Activated B cell treated with CpG ODN at 0.5 μM for 24 hours (primary cell): ENCODE measurements around the gene EXOC7. TPM values are rescaled to one million over a fixed set of nuclear protein-coding genes. Genes with fewer than 3 reads are reported as not detected.
A peak's percentile ranks its signal among the peaks of the same experiment; 100 is the strongest.

Experiments used
- ATAC-seq: fragments of 200-7000 bp; cut with Tn5 transposase; one replicate; pipeline ENCODE4 v1.10.0; 2021; ENCODE audit warnings: low read depth, mild to moderate bottlenecking, moderate library complexity
- CTCF ChIA-PET: fragments of 350-600 bp; sonication (Branson Sonifier 250); formaldehyde crosslinking; loops from one replicate; lab custom pipeline; 2021; ENCODE audit warnings: antibody characterized with exemption; lab: Charles Lee
- POLR2A ChIA-PET: fragments of 350-600 bp; sonication (Branson Sonifier 250); formaldehyde crosslinking; loops from one replicate; lab custom pipeline; 2021; ENCODE audit warnings: antibody characterized with exemption; lab: Charles Lee
- DNase-seq: peaks from one replicate; pipeline ENCODE4 v3.0.0; 2022
- H3K27ac Mint-ChIP-seq: one replicate; pipeline ENCODE4 v1.8.0; 2020; ENCODE audit warnings: mixed read lengths
- H3K27me3 Mint-ChIP-seq: one replicate; pipeline ENCODE4 v1.8.0; 2021; ENCODE audit warnings: mixed read lengths
- H3K36me3 Mint-ChIP-seq: one replicate; pipeline ENCODE4 v1.8.0; 2021; ENCODE audit warnings: low read depth, mixed read lengths
- H3K4me1 Mint-ChIP-seq: one replicate; pipeline ENCODE4 v1.8.0; 2021; ENCODE audit warnings: mixed read lengths
- H3K4me3 Mint-ChIP-seq: one replicate; pipeline ENCODE4 v1.8.0; 2020; ENCODE audit warnings: mild to moderate bottlenecking, mixed read lengths
- H3K9me3 Mint-ChIP-seq: one replicate; pipeline ENCODE4 v1.8.0; 2020; ENCODE audit warnings: mixed read lengths
- CTCF ChIP-seq: fragments of 200-600 bp; IDR thresholded peaks from one replicate; pipeline ENCODE4 v1.8.0; 2022; ENCODE audit warnings: antibody characterized with exemption, mild to moderate bottlenecking
- intact Hi-C: fragments of 100-400 bp; cut with micrococcal nuclease; formaldehyde crosslinking; loops from one replicate; pipeline ENCODE4 v1.15.1; 2024
- total RNA-seq: library from RNA; stranded (reverse); gene quantifications from 2 replicates; pipeline ENCODE4 v1.2.3, GENCODE V29; 2022

EXOC7 gene
- total RNA-seq, 1 donor from 2014 or later = 146 TPM

DNA sequence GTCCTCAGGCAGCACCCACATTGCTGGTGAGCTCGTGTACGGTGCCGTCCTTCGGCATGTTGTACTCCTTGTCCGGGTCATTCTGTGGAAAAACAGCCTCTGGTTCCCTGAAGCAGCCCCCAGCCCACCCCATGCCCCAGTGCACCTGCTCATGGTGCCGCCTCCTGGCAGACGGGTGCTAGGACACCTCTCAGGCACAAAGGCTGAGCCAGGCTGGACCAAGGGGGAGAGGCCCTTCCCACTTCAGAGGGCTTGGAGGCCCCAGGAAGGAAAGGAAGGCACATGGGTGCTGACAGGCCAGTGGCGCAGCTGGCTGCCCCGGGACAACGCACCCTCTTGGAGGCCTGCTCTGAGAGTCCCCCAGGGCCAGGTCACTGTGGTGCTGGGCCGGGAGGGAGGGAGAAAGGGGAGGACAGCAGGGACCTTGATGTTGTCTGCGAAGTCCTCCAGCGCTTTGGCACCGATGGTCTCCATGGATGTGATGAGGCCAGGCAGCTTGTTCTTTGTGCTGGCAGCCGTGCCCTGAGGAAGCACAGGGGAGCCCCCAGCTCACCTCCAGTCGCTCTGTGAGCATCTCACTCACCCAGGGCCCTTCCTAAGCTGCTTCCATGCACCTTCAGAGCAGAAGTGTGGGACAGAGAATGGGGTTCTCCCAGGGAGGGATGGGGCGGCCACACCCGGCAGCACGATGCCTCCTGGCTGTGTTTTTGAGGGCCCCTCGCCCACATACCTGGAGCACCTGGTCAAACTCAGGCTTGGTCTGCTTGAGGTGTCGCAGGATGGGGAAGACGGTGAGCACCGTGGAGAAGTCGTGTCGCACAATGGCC lies 15.3 kb downstream of the EXOC7 start:
- no peak for DNase-seq
- peak overlapping the region; percentile 14 for H3K27ac Mint-ChIP-seq
- intact Hi-C loops = no loop called here
- H3K36me3 Mint-ChIP-seq = peaks cover 87% of the 10 kb centered on the region
- POLR2A ChIA-PET = interaction anchor here (0.6 kb wide), 1 partner anchor 10 kb away, joined by 4 read pairs; the partner anchor contains the start of gene ZACN
- no peak for ATAC-seq
- H3K4me3 Mint-ChIP-seq = no peak overlapping the region
- no peak for TF ChIP-seq CTCF
- CTCF ChIA-PET = no interaction called here
- H3K27me3 Mint-ChIP-seq = no peaks in the 10 kb centered on the region
- no peaks in the 10 kb centered on the region for H3K4me1 Mint-ChIP-seq
- H3K9me3 Mint-ChIP-seq = no peaks in the 10 kb centered on the region

GRCh38 chr17:76087531-76087930 lies 16.1 kb downstream of the EXOC7 start:
- Mint-ChIP-seq H3K36me3 (peaks cover 85% of the 10 kb centered on the region), H3K27me3 (no peaks in the 10 kb centered on the region), H3K27ac (no peak overlapping the region), H3K4me1 (no peaks in the 10 kb centered on the region), H3K9me3 (no peaks in the 10 kb centered on the region), H3K4me3 (no peak overlapping the region)
- ATAC-seq (no peak), DNase-seq (no peak)
- no peak for TF ChIP-seq CTCF
- intact Hi-C loops = no loop called here
- ChIA-PET POLR2A (no interaction called here), CTCF (no interaction called here)

DNA sequence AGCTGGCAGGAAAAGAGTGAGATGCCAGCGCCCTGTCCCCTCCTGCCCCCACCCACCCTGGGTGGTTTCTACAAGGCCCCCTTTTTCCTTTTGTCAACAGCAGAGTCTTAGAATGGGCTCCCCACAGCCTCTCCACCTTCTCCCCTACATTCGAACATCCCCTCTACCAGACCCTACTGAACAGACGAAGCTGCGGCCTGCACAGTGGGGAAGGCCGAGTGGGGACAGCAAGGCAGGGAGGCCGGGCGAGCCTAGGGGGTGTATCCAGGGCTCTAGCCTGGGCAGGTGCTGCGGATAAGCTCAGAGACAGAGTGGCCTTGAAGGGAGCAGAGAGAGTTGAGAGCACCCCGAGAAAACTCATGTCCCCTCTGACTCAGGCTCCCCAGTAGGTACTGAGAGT lies 17.2 kb downstream of the EXOC7 start:
- DNase-seq (no peak), ATAC-seq (no peak)
- CTCF ChIA-PET = no interaction called here
- H3K36me3 Mint-ChIP-seq = peaks cover 82% of the 10 kb centered on the region
- POLR2A ChIA-PET = interaction anchor here (0.6 kb wide), 1 partner anchor 9 kb away, joined by 6 read pairs; no protein-coding TSS in a partner anchor
- H3K27ac Mint-ChIP-seq = no peak overlapping the region
- no peaks in the 10 kb centered on the region for H3K27me3 Mint-ChIP-seq
- no peaks in the 10 kb centered on the region for H3K4me1 Mint-ChIP-seq
- no peaks in the 10 kb centered on the region for H3K9me3 Mint-ChIP-seq
- intact Hi-C loops = no loop called here
- H3K4me3 Mint-ChIP-seq = no peak overlapping the region
- no peak for TF ChIP-seq CTCF

DNA sequence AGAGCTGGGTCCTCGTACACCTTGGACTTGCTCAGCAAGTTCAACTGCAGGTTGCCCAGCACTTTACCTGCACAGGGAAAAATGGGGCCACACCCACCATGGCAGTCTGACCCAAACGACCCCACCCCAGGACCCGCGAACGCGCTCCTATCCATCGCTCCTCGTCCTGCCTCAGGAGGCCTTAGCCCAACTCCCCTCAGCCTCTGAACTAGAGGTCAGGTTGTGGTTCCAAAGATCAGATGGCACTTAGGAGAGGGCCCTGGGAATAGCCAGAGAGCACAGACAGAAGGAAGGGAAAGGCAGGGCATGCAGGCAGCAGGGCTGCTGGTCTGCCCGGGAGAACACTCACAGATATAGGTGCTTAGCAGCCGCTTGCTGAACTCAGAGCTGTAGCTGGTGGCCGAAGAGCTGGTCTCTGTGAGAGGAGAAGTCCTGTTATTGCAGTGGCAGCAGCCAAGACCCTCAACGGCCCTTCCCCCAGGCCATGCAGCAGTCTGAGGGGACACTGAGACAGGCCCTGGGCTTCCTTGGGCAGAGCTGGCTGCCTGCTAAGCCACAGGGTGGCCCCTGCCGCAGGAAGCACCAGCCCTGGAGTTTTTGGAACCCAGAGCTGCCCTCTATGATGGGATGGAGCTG lies 17.7 kb downstream of the EXOC7 start:
- Mint-ChIP-seq H3K36me3 (peaks cover 77% of the 10 kb centered on the region), H3K27me3 (no peaks in the 10 kb centered on the region), H3K4me1 (no peaks in the 10 kb centered on the region), H3K9me3 (no peaks in the 10 kb centered on the region), H3K27ac (no peak overlapping the region), H3K4me3 (no peak overlapping the region)
- CTCF ChIA-PET = no interaction called here
- TF ChIP-seq CTCF = no peak
- POLR2A ChIA-PET = interaction anchor here (0.6 kb wide), 1 partner anchor 8 kb away, joined by 6 read pairs; no protein-coding TSS in a partner anchor
- DNase-seq = no peak
- no peak for ATAC-seq
- intact Hi-C loops = no loop called here

- ChIA-PET POLR2A (no interaction called here), CTCF (no interaction called here)
- DNase-seq (no peak), ATAC-seq (no peak)
- Mint-ChIP-seq H3K4me3 (no peak overlapping the region), H3K4me1 (peaks cover 2% of the 10 kb centered on the region), H3K9me3 (no peaks in the 10 kb centered on the region), H3K27me3 (no peaks in the 10 kb centered on the region), H3K36me3 (peaks cover 75% of the 10 kb centered on the region), H3K27ac (no peak overlapping the region)
- intact Hi-C loops = no loop called here
- no peak for TF ChIP-seq CTCF
Measured at GRCh38 chr17:76085066-76085730, 18.4 kb downstream of the EXOC7 start.
